ENCODE data around the gene MTIF3.
"Not testable (repeated sequence)": the region's sequence is repeated elsewhere in the genome, so short reads cannot be mapped to it uniquely, and the experiment has no call there.

MTIF3 gene

DNA sequence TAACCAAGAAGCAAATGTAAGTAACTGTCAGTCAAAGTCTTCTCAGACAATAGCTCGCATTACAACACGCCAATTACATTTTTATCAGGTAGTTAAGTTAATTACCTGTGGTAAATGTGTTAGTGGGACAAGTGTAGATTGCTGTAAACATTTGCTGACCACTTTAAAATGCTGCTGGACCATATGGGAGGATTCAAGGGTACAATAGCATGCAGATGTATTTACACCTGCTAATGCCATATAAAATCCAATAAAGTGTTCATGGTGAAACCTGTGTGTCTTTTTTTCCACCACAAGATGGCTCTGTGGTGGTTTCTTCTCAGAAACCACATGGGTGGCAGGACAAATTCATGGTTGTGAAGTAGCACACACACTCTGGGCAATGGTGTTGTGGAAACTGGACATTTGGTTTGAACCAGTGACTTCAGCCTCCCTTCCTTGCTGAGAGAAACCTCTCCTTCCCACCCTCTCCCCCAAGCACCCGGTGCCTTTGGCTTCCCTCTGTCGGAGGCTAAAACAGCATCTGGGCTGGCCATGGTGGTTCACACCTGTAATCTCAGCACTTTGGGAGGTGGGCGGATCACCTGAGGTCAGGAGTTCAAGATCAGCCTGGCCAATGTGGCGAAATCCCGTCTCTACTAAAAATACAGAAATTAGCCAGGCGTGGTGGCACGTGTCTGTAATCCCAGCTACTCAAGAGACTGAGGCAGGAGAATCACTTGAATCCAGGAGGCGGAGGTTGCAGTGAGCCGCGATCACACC, 44.0 kb downstream of the MTIF3 start:
- no peak overlapping the region for H3K4me3 ChIP-seq (ENCODE audit: low read length)
- peaks cover 12% of the 10 kb centered on the region for H3K4me1 ChIP-seq (ENCODE audit: control insufficient read depth, low read depth, low read length)
- no peaks in the 10 kb centered on the region for H3K27me3 ChIP-seq (ENCODE audit: control insufficient read depth, insufficient read depth, low read length)
- no peaks in the 10 kb centered on the region for H3K9me3 ChIP-seq (ENCODE audit: control insufficient read depth, low read depth, low read length)
- H3K9ac ChIP-seq (ENCODE audit: low read length): no peak overlapping the region
- no peaks in the 10 kb centered on the region for H3K36me3 ChIP-seq (ENCODE audit: control insufficient read depth, low read depth, low read length)
- no peak overlapping the region for H3K27ac ChIP-seq (ENCODE audit: low read length)

- Histone ChIP-seq H3K36me3 (ENCODE audit: control insufficient read depth, low read depth, low read length) (no peaks in the 10 kb centered on the region), H3K27me3 (ENCODE audit: control insufficient read depth, insufficient read depth, low read length) (no peaks in the 10 kb centered on the region), H3K4me1 (ENCODE audit: control insufficient read depth, low read depth, low read length) (peaks cover 12% of the 10 kb centered on the region)
Observed at GRCh38 chr13:27405546-27406134, 44.7 kb downstream of the MTIF3 start.

DNA sequence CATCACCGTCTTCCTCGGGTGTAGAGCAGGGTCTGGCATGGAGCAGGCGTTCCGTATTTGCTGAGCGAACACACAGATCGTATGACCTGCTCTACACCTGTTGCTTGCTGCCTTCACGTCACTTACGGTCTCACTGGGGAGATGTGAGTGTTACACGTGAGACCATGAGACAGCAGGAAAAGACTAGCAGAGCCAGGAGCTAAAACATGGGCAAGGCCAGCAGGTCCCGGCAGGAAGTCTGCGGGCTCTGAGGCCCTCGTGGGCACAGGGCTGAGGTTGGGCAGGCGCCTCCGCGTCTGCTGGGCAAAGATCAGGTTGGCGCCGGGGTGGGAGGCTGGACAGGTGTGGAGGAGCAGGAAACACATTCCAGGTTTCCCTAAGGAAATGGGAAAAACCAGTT, 45.7 kb downstream of the MTIF3 start:
- Histone ChIP-seq H3K4me3 (ENCODE audit: low read length) (no peak overlapping the region), H3K36me3 (ENCODE audit: control insufficient read depth, low read depth, low read length) (no peaks in the 10 kb centered on the region), H3K4me1 (ENCODE audit: control insufficient read depth, low read depth, low read length) (peaks cover 12% of the 10 kb centered on the region), H3K9ac (ENCODE audit: low read length) (no peak overlapping the region), H3K27ac (ENCODE audit: low read length) (no peak overlapping the region), H3K9me3 (ENCODE audit: control insufficient read depth, low read depth, low read length) (no peaks in the 10 kb centered on the region), H3K27me3 (ENCODE audit: control insufficient read depth, insufficient read depth, low read length) (no peaks in the 10 kb centered on the region)

More at GRCh38 chr13:27405546-27406134, 44.7 kb downstream of the MTIF3 start:
- H3K9ac ChIP-seq (ENCODE audit: low read length): no peak overlapping the region
- H3K27ac ChIP-seq (ENCODE audit: low read length): no peak overlapping the region
- no peak overlapping the region for H3K4me3 ChIP-seq (ENCODE audit: low read length)
- H3K9me3 ChIP-seq (ENCODE audit: control insufficient read depth, low read depth, low read length): no peaks in the 10 kb centered on the region

DNA sequence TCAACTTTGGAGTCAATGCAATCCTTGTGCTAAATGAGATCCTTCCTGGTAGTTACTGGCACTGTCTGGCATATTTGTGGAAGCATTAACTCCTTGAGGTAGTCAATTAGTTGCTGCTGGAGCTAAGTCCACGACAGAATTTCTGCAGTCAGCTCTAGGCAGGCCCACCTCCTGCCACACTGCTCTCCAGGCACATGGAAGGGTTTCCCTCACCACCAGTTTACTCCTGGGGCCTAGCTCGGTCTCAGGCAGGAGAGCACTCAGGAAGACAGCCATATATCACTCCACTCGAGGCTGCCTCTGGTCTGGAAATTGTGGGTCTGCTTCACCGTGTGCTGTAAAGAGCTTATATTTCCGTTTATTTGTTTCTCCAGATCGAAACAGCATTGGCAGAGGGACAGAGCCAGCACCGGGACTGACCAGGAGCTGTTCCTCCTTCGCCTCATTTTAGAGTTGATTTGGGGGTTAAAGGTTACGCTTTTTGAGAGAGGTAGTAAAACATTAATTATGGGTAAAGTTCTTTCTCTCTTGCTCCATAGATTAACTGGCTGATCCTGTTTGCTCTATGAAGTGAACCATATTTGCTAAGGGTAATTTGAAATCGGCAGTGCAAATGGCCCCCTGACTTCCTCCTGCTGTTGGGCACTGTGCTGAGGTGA, 46.5 kb downstream of the MTIF3 start:
- Histone ChIP-seq H3K27me3 (ENCODE audit: control insufficient read depth, insufficient read depth, low read length) (no peaks in the 10 kb centered on the region), H3K4me1 (ENCODE audit: control insufficient read depth, low read depth, low read length) (peaks cover 12% of the 10 kb centered on the region), H3K27ac (ENCODE audit: low read length) (no peak overlapping the region), H3K9ac (ENCODE audit: low read length) (no peak overlapping the region), H3K9me3 (ENCODE audit: control insufficient read depth, low read depth, low read length) (no peaks in the 10 kb centered on the region), H3K36me3 (ENCODE audit: control insufficient read depth, low read depth, low read length) (no peaks in the 10 kb centered on the region), H3K4me3 (ENCODE audit: low read length) (no peak overlapping the region)

GRCh38 chr13:27403203-27403678, 47.1 kb downstream of the MTIF3 start:
- H3K4me3 ChIP-seq (ENCODE audit: low read length): no peak overlapping the region
- no peak overlapping the region for H3K27ac ChIP-seq (ENCODE audit: low read length)
- no peaks in the 10 kb centered on the region for H3K27me3 ChIP-seq (ENCODE audit: control insufficient read depth, insufficient read depth, low read length)
- no peaks in the 10 kb centered on the region for H3K36me3 ChIP-seq (ENCODE audit: control insufficient read depth, low read depth, low read length)
- no peak overlapping the region for H3K9ac ChIP-seq (ENCODE audit: low read length)
- peaks cover 12% of the 10 kb centered on the region for H3K4me1 ChIP-seq (ENCODE audit: control insufficient read depth, low read depth, low read length)
- no peaks in the 10 kb centered on the region for H3K9me3 ChIP-seq (ENCODE audit: control insufficient read depth, low read depth, low read length)

DNA sequence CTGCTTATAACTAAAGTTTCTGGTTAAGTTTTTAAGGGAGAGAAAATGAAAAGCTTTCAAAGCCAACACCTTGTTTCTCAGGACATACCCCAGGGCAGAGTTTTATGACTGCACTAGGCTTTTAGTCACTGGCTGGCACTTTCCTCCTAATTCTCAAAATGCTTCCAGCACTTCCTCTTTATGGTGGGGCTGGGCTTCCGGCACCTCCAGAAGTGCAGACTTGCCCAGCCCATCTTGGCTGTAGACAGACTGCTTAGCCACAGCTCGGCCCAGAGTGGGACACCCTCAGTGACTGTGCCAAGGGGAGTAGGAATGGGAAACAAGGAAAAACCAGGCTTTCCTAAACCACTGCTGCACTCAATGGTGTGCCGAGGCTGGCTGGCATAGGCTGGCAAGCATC, 49.2 kb downstream of the MTIF3 start:
- Histone ChIP-seq H3K4me3 (ENCODE audit: low read length) (no peak overlapping the region), H3K36me3 (ENCODE audit: control insufficient read depth, low read depth, low read length) (no peaks in the 10 kb centered on the region), H3K9ac (ENCODE audit: low read length) (no peak overlapping the region), H3K4me1 (ENCODE audit: control insufficient read depth, low read depth, low read length) (peaks cover 12% of the 10 kb centered on the region), H3K27ac (ENCODE audit: low read length) (no peak overlapping the region), H3K9me3 (ENCODE audit: control insufficient read depth, low read depth, low read length) (no peaks in the 10 kb centered on the region), H3K27me3 (ENCODE audit: control insufficient read depth, insufficient read depth, low read length) (no peaks in the 10 kb centered on the region)

- H3K36me3 ChIP-seq (ENCODE audit: control insufficient read depth, low read depth, low read length); H3K9me3 ChIP-seq (ENCODE audit: control insufficient read depth, low read depth, low read length); H3K4me3 ChIP-seq (ENCODE audit: low read length); H3K9ac ChIP-seq (ENCODE audit: low read length); H3K27ac ChIP-seq (ENCODE audit: low read length); H3K27me3 ChIP-seq (ENCODE audit: control insufficient read depth, insufficient read depth, low read length): not testable (repeated sequence)
- H3K4me1 ChIP-seq (ENCODE audit: control insufficient read depth, low read depth, low read length): peaks cover 12% of the 10 kb centered on the region
Observed at GRCh38 chr13:27400405-27400804, 50.0 kb downstream of the MTIF3 start.

- peaks cover 7% of the 10 kb centered on the region for H3K4me1 ChIP-seq (ENCODE audit: control insufficient read depth, low read depth, low read length)
Observed at GRCh38 chr13:27398360-27398759, 52.0 kb downstream of the MTIF3 start.

DNA sequence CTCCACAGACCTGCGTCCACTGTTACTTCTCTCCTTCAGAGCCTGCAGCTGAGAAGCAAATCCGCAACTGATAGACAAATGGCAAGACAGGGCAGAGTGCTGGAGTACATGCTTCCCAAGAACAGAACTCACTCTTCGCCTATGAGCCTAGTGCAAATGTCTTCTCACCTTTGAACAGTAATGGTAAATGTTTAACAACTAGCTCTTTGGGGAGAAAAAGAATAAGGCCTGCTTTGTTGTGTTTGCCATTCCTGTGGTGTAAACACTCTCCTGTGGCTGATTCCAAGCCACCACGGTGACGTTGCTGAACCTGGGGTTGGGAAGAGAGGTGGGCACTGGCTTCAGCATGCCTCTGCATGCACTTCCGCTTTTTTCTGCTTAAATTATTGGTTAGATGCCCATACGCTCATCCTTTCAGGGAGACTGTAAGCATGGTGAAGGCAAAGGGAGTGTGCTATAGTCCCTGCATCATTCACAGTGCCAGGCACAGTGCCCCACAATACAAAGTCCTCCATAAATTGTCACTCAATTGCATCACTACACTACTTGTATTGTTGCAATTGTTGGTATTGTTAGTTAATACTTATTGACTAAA, 54.0 kb downstream of the MTIF3 start:
- no peak overlapping the region for H3K9ac ChIP-seq (ENCODE audit: low read length)
- H3K27me3 ChIP-seq (ENCODE audit: control insufficient read depth, insufficient read depth, low read length): no peaks in the 10 kb centered on the region
- no peak overlapping the region for H3K27ac ChIP-seq (ENCODE audit: low read length)
- no peaks in the 10 kb centered on the region for H3K36me3 ChIP-seq (ENCODE audit: control insufficient read depth, low read depth, low read length)
- no peaks in the 10 kb centered on the region for H3K4me1 ChIP-seq (ENCODE audit: control insufficient read depth, low read depth, low read length)
- H3K9me3 ChIP-seq (ENCODE audit: control insufficient read depth, low read depth, low read length): no peaks in the 10 kb centered on the region
- H3K4me3 ChIP-seq (ENCODE audit: low read length): no peak overlapping the region

More at GRCh38 chr13:27398360-27398759, 52.0 kb downstream of the MTIF3 start:
- H3K9me3 ChIP-seq (ENCODE audit: control insufficient read depth, low read depth, low read length): no peaks in the 10 kb centered on the region
- H3K4me3 ChIP-seq (ENCODE audit: low read length): no peak overlapping the region
- H3K9ac ChIP-seq (ENCODE audit: low read length): no peak overlapping the region
- H3K27me3 ChIP-seq (ENCODE audit: control insufficient read depth, insufficient read depth, low read length): no peaks in the 10 kb centered on the region
- H3K27ac ChIP-seq (ENCODE audit: low read length): no peak overlapping the region
- H3K36me3 ChIP-seq (ENCODE audit: control insufficient read depth, low read depth, low read length): no peaks in the 10 kb centered on the region

DNA sequence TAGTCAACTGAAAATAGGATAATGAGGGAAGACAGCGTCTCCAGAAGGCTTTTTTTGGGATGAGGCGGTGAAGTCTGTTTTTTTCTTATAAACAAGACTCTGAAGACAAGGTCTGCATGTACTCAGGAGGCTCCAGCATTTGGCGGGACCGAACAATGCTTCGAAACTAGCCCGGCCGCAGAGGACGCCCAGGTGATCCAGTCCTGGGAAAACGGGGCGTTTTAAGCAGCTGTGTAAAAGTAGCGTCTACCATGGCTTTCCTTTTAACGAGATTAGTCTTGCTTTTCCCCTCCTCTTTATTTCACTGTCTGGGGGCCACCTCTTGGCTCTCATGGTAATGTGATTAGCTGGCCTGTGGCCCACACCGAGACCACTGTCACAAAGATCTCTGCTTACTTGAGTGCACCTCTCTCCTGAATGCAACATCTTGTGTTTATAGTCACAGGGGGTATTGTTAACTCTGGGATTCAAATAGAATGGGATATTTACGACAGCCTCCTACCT, 55.3 kb downstream of the MTIF3 start:
- H3K36me3 ChIP-seq (ENCODE audit: control insufficient read depth, low read depth, low read length): no peaks in the 10 kb centered on the region
- no peak overlapping the region for H3K9ac ChIP-seq (ENCODE audit: low read length)
- no peaks in the 10 kb centered on the region for H3K9me3 ChIP-seq (ENCODE audit: control insufficient read depth, low read depth, low read length)
- H3K27me3 ChIP-seq (ENCODE audit: control insufficient read depth, insufficient read depth, low read length): no peaks in the 10 kb centered on the region
- no peak overlapping the region for H3K27ac ChIP-seq (ENCODE audit: low read length)
- H3K4me1 ChIP-seq (ENCODE audit: control insufficient read depth, low read depth, low read length): no peaks in the 10 kb centered on the region
- H3K4me3 ChIP-seq (ENCODE audit: low read length): no peak overlapping the region

- Histone ChIP-seq H3K9ac (ENCODE audit: low read length) (no peak overlapping the region), H3K9me3 (ENCODE audit: control insufficient read depth, low read depth, low read length) (no peaks in the 10 kb centered on the region), H3K4me1 (ENCODE audit: control insufficient read depth, low read depth, low read length) (no peaks in the 10 kb centered on the region), H3K27ac (ENCODE audit: low read length) (no peak overlapping the region), H3K36me3 (ENCODE audit: control insufficient read depth, low read depth, low read length) (no peaks in the 10 kb centered on the region), H3K4me3 (ENCODE audit: low read length) (no peak overlapping the region), H3K27me3 (ENCODE audit: control insufficient read depth, insufficient read depth, low read length) (no peaks in the 10 kb centered on the region)
Observed at GRCh38 chr13:27393101-27393500, 57.3 kb downstream of the MTIF3 start.

All from iPS-18a (cell line).